Measurements from ENCODE around the gene MLH1. TPM values are rescaled to one million over a fixed set of nuclear protein-coding genes. Genes with fewer than 3 reads are reported as not detected.

MLH1 gene
- total RNA-seq, 1 donor from 2014 or later = 42.7 TPM

DNA sequence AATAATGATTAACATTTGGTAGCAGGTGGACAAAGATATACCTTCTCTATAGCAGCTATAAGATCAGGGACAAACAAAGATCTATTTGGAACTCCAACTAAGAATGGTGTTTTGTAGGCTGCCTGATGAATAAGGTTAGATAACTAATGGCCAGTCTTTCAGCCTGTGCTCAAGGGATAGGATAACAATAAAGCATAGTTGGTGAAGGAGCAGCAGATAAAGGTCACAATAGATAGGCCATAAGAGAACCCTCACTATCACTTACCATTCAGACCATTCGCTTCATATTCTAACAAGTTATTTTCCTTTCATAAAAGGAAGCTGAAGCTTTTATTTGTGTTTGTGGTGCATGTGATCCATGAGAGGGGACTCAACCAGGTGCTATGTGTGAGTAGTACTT, 20.2 kb upstream of the MLH1 start:
- DNase-seq (ENCODE audit: low spot score) = no peak

DNA sequence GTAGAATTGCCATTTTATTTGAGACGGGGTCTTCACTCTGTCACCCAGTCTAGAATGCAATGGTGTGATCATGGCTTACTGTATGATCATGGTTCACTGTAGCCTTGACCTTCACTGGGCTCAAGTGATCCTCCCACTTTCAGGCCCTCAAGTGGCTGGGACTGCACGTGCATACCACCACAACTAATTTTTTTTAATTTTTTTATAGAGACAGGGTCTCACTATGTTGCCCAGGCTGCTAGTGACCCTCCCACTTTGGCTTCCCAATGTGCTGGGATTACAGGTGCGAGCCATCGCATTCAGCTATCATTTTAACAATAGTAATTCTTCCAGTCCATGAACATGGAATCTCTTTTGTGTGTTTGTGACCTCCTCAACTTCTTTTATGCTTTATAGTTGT, 12.3 kb upstream of the MLH1 start:
- no peak for DNase-seq (ENCODE audit: low spot score)

DNA sequence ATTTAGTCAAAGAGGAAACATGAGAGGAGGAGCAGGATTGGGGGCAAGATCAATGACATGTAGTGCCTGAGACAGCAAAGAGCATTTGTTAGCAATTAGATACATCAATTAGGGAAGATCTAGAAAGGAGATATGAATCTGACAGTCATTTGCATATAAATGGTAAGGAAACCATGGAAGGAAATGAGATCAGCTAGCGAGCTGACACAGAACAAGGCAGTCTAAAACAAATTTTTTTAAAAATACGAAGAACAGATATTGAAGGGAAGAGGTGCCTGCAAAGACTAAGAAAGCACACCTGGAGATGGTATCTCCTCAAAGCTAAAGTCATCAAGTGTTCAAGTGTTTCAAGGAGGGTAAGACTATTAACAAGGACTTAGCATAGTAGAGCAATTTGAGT, 5.0 kb upstream of the MLH1 start:
- DNase-seq (ENCODE audit: low spot score) = no peak

DNA sequence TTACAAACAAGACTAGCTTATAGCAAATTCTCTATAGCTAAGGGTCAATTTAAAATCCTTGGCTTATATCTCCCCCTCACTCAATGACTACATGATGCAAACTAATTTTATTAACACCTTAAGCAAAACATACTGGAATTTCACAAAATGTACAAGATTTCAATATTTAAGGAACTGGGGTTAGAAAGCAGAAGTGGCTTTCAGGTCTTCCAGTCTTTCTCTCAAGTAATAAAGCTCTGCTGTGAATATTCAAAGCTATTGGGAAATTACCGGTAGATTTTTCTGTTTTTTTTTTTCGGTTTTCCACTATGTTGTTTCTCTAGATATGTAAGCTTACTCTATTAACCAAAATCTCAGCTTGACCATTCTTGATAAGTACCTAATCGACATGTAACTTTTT, 4.3 kb upstream of the MLH1 start:
- DNase-seq (ENCODE audit: low spot score) = no peak

DNA sequence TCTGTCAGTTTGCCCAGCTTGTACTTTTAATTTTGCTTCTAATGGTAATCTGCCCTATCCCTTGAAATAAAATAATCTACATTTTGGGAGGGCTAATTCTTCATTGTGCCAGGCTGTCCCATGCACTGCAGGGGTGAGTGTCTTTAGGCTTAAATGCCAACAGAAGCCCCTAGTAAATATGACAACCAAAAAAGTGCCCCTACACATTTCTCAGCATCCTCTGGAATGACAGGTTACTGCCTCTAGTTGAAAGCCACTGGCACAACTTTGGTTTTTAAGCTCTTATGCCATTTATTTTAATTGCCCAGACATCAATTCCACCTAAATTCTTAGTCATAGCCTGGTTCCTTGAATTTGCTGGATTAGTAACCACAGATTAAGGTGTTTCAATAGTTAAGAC, 3.8 kb upstream of the MLH1 start:
- DNase-seq (ENCODE audit: low spot score) = no peak

DNA sequence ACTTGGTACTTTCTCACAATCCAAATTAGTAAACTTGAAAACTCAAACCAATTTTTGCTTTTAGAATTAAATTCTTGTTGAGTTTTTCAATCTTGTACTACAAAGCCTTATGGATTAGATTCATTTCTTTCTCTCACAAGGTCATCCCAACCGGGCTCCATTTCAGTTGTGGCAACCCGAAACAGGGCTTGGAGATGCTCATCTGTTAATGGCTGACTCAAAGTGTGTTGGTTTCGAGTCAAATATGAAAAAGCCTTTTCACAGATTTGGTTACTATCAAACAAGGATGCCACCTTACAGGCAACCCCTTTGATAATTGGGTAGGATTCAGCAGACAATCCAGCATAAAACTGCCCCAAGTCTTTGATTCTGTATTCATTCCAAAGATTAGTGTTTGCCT, 2.2 kb upstream of the MLH1 start:
- no peak for DNase-seq (ENCODE audit: low spot score)

DNA sequence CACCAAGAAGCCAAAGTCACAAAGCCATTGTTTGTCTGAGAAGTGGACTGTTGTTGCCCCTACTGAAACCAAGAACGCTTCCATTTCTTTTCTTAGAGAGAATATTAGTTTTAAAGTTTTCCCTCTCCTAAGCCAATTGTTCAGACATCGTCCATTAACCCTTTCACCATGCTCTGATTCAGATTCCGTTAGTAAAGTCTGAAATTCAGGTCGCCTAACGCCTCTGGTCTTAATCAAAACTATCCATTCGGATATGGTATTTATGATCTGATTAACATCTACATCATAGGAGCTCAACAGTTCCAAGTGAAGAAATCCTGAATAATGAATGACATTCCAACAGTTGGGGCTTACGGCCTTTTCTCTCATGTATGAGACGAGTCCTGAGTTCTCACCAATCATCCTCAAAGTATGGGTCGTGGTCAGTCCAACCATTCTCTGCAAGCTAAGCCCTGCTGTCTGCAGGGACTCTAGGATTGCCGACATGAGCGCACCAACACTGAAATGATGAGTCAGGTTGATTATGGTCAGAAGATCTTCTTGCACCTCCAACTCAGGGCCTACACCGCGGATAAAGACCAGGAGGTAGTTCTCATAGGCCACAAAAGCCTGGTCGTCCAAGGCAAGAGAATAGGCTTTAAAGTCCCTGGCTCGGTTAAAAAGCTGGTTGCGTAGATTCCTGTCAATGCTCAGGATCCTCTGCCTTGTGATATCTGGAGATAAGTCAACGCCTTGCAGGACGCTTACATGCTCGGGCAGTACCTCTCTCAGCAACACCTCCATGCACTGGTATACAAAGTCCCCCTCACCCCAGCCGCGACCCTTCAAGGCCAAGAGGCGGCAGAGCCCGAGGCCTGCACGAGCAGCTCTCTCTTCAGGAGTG, 1.2 kb upstream of the MLH1 start:
- DNase-seq (ENCODE audit: low spot score) = no peak

DNA sequence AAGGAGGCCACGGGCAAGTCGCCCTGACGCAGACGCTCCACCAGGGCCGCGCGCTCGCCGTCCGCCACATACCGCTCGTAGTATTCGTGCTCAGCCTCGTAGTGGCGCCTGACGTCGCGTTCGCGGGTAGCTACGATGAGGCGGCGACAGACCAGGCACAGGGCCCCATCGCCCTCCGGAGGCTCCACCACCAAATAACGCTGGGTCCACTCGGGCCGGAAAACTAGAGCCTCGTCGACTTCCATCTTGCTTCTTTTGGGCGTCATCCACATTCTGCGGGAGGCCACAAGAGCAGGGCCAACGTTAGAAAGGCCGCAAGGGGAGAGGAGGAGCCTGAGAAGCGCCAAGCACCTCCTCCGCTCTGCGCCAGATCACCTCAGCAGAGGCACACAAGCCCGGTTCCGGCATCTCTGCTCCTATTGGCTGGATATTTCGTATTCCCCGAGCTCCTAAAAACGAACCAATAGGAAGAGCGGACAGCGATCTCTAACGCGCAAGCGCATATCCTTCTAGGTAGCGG, 452 bp upstream of the MLH1 start, which contains the start of gene EPM2AIP1:
EPM2AIP1 (minus strand) TSS at position 326 of the 520 bp plus-strand sequence; CDS start at position 272, 54 bp downstream.
- DNase-seq (ENCODE audit: low spot score) = no peak

DNA sequence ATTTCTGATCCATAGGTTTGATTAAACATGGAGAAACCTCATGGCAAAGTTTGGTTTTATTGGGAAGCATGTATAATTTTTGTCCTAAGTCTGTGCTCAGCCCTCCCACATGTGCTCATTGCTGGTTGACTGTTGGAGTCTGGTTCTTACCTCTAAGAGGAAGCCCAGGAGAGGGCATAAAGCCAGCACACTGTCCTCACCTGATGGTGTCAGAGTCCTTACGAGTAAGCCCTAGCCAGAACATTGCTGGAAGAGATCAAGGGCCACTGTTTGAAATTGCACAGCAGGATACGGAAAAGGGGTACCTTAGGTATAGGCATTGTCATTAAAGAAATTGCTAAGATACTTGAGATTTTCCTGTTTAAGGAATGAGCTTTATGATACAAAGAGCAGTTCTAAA, 21.3 kb downstream of the MLH1 start:
- no peak for DNase-seq (ENCODE audit: low spot score)

DNA sequence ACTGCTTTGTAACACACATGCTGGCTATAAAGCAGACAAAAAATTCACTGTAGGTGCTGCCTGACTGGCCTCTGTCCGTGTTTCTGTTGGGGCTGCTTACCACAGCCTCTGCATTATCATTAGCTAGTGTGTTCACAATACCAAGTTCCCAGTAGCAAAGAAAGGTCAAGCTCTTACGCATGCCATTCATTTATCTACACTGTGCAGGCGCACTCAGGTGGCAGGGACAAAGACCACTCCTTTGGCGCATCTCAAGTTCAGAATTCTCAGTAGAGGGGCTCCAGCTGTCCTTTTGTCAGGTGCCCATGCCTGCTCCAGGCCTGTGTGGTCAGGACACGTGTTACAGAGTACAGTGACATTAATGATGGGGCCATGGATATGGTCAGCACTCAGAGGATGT, 22.3 kb downstream of the MLH1 start:
- no peak for DNase-seq (ENCODE audit: low spot score)

DNA sequence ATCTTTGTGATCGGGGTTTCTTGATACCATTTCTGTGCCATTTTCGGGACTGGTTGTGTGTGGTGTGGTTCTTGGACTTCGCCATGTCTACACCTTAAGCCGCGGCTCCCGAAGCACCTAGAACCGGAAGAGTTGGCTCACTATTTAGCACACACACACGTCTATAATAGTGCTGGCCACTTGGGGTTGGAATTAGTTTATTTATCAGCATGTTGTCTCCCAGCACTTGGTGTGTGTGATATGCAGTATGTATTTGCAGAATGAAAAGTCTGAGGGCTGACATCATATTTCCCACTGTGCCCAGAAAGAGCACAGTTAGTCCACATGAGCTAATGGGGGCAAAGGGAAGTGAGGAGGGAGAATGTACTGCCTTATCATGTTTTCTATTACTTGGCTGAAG, 23.6 kb downstream of the MLH1 start:
- no peak for DNase-seq (ENCODE audit: low spot score)

DNA sequence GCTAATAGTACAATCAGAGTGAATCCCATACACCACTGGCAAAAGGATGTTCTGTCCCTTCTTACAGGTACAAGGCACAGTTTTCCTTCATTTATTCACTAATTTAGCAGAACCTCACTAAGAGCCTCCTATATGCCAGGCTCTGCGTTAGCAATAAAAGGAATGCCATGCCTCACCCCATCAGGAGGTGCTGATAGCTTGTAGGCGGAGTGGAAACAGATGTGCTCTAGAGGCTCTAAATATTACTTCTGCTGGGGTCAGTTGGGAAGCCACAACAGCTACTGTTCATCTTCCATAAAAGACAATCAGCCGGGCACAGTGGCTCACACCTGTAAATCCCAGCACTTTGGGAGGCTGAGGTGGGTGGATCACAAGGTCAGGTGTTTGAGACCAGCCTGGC, 24.4 kb downstream of the MLH1 start:
- DNase-seq (ENCODE audit: low spot score) = no peak

DNA sequence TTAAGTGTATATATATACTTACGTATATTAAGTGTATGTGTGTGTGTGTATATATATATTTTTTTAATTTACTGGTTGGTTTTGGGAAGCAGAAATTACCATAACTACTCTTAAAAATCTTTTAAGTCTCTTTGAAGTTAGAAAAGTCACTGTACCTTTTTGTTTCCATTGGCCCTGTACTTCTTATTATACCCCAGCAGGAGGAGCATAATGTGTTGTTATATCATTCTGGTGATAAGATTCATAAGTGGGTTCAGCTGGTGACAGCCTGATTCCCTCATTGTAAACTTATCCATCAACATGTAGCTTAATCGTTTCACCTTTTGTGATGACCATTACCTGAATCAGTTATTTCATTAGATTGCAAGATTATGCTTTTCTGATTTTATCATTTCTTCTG, 30.8 kb downstream of the MLH1 start:
- no peak for DNase-seq (ENCODE audit: low spot score)

DNA sequence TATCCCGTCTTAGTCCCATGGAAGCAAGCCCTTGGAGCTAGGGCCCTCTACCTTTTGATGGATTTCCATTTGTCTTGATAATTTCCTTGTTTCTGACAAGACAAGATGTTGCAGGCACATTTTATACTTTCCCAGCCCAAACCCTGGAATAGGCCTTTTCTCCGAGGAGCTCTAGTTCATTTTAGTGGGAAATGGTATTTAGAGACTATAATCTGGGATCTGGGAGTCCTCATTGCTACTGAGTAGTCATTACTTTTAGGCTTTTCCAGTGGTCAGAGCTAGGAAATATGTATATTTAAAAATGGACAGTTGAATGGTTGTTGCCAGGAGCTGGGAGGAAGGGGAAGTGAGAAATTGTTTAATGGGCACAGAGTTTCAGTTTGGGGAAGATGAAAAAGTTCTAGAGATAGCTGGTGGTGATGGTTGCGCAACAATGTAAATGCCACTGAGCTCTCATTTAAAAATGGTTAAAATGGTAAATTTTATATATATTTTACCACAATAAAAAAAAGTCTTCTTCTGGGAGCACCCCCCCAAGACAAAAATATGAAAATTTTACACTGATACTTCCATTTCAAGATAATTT, 31.6 kb downstream of the MLH1 start:
- no peak for DNase-seq (ENCODE audit: low spot score)

DNA sequence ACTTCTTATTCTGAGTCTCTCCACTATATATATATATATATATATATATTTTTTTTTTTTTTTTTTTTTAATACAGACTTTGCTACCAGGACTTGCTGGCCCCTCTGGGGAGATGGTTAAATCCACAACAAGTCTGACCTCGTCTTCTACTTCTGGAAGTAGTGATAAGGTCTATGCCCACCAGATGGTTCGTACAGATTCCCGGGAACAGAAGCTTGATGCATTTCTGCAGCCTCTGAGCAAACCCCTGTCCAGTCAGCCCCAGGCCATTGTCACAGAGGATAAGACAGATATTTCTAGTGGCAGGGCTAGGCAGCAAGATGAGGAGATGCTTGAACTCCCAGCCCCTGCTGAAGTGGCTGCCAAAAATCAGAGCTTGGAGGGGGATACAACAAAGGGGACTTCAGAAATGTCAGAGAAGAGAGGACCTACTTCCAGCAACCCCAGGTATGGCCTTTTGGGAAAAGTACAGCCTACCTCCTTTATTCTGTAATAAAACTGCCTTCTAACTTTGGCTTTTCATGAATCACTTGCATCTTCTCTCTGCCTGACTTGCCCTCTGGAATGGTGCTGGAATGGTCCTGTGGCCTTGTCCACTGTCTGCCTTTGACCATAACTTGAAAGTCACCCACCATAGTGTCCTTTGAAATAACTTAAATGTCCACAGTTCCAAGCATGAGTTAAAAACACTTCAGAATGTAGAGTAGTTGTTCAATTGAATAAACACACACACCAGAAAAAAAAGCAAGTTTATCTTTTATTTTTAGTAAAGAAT, 32.4 kb downstream of the MLH1 start:
- no peak for DNase-seq (ENCODE audit: low spot score)

DNA sequence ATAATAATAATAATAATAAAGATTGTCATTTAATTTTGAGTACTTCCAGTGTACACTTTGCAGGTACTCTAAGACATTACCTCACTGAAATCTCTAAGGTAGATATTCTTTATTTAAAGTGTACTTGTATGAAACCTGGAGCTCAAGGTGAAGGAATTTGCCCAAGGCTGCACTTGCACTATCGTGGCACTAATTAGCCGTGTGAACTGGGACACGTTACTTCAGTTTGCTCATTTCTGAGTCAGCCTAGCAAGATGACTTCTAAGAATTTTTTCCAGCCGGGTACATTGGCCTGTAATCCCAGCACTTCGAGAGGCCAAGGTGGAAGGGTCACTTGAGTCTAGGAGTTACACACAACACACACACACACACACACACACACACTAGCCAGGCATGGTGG, 33.5 kb downstream of the MLH1 start:
- DNase-seq (ENCODE audit: low spot score) = no peak

DNA sequence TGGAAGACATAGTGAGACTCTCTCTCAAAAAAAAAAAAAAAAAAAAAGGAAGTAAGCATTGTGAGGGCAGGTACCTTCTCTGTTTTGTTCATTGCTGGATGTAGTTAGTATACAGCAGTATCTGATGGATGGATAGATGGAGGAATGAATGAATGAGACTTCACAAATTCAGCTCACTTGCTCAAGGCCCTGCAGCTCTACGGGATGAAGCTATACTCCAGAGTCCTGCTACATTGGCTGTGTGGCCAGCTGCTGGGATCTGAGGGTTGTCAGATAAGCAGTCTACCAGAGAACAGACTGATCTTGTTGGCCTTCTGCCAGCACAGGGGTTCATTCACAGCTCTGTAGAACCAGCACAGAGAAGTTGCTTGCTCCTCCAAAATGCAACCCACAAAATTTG, 35.0 kb downstream of the MLH1 start:
- no peak for DNase-seq (ENCODE audit: low spot score)

DNA sequence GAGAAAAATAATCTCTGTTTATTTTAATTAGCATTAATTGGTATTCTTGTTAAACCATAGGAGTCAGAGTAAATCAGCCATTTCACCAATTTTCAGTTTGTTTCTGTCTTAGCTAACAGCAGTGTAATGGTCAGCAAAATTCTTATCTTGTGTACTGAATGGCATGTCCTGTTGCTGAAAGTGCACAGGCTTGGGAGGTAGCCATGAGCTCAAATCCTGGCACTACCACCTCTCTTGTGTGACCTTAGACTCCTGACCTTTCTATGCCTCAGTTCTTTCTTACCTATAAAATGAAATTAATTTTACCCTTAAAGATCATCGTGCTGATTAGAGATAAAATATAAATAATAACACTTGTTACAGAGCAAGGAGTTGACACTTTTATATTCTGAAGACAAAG, 35.8 kb downstream of the MLH1 start:
- no peak for DNase-seq (ENCODE audit: low spot score)

DNA sequence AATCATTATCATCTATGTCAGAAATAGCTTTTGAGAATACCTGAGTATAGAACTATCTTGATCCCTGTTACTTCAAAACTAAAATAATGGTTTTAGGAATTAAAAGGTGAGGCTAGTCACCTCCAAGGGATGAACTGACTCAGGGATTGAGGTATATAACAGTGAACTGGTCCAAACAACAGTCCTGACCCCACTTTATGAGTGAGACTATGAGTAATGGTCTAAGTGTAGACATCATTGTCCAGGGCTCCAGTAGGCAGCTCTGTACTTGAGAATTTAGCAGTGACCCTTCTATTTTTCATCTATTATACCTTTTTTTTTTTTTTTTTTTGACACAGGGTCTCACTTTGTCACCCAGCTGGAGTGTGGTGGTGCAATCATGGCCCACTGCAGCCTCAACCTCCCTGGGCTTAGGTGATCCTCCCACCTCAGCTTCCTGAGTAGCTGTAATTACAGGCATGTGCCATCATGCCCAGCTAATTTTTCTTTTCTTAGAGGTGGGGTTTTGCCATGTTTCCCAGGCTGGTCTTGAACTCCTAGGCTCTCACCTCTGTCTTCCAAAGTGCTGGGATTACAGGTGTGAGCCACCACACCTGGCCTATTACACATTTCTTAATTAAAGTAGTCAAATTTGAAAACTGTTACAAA, 36.3 kb downstream of the MLH1 start:
- no peak for DNase-seq (ENCODE audit: low spot score)

DNA sequence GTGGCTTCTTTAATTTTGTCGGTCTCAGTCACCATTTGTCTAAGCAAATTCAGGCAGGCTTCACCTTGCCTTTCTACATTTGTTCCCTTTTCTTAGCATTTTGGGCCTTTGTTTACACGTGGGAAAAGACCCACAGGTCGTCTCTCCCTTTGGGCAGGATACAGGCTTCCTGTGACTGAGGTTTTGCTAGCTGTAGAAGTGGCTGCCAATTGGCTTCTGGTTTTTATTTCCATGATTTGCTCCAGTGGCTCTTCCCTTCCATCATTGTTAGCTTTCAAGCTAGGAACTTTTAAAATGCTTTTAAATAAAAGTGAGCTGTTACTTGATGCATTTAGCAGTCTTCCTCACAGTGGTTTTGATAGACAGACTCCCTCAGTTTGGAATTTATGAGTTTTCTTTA, 37.3 kb downstream of the MLH1 start:
- no peak for DNase-seq (ENCODE audit: low spot score)

DNA sequence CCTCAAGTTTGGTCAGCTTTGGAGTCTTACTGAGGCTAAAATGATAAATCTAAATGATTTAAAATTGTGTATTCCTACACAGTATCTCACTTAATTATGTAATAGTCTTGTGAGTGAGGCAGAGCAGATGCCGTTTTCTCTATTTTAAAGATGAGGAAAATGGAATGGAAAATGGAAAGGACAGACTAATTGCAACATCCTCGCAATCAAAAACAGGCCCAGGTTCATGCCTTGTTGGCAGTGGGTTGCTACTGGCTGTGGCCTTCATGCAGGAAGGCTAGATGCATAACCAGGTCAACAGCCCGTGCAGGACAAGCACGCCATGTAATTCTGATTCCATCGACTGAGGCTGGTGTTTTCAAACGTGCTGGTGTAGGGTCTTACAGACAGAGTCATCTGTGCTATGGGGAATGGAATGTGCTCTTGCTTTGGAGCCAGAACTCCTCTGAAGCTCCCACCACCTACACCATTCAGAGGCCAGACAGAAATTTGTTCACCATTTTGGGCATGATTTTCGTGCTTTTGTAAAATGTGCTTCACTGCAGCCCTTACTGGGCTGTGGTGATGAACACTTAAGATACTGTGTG, 37.9 kb downstream of the MLH1 start:
- DNase-seq (ENCODE audit: low spot score) = no peak

DNA sequence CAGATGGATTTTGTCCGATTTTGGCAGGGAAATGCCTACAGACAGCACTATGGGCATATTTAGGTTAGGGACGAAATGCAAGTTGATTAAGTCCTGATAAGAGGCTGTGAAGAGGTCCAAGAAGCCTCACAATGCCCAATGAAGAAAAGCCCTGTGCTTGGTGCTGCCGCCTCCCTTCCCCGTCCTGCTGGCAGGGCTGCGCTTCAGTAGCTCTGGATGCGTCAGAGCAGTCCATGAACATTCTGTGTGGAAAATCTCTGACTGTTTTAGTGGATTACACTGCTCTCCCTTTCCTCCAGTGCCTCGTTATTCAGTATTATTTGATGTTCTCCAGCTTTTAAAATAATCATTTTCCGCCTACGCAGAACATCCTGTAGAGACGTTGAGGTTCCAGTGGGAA, 39.6 kb downstream of the MLH1 start:
- DNase-seq (ENCODE audit: low spot score) = no peak
